ENCODE measurements around the gene KCTD3. TPM values are rescaled to one million over a fixed set of nuclear protein-coding genes. Genes with fewer than 3 reads are reported as not detected.

KCTD3 gene
- total RNA-seq, 6 experiments from 2014 or later, result 33.0 to 43.5 (median 39.3) TPM

DNA sequence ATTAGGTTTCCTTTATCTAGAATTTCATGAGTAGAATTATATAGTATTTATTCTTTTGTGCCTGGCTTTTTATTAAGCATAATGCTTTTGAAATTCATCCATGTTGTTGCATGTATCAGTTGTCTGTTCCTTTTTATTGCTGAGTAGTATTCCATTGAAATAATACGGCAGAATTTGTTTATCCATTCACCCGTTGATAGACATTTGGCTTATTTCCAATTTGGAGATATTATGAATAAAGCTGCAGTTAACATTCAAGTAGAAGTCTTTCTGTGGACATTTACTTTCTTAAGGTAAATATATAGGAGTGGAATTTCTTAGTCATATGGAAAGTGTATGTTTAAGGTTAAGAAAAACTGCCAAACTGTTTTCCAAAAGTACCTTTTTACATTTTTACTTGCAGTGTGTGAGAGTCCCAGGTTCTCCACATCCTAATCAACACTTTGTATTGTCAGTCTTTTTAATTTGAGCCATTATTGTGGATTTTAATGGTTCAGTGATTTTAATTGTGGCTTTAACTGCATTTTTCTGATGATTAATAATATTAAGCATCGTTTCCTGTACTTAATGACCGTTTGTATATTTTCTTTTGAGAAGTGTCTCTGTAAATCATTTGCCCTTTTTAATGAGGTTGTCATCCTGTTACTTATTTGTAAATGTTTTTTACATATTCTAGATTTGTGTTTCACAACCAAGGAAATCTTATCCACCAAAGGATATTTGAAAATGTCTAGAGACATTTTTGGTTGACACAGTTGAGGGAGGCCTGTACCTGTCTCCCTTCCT, 22.7 kb downstream of the KCTD3 start:
- 74% methylated on average over 4 of the region's 4 CpGs for whole genome bisulfite sequencing (ENCODE audit: insufficient coverage, low coverage, low lambda C conversion rate, missing lambda C conversion rate)
- TF ChIP-seq POLR2A (IDR thresholded peaks at IDR 0.05), result no peak
- TF ChIP-seq, protein P1, sequence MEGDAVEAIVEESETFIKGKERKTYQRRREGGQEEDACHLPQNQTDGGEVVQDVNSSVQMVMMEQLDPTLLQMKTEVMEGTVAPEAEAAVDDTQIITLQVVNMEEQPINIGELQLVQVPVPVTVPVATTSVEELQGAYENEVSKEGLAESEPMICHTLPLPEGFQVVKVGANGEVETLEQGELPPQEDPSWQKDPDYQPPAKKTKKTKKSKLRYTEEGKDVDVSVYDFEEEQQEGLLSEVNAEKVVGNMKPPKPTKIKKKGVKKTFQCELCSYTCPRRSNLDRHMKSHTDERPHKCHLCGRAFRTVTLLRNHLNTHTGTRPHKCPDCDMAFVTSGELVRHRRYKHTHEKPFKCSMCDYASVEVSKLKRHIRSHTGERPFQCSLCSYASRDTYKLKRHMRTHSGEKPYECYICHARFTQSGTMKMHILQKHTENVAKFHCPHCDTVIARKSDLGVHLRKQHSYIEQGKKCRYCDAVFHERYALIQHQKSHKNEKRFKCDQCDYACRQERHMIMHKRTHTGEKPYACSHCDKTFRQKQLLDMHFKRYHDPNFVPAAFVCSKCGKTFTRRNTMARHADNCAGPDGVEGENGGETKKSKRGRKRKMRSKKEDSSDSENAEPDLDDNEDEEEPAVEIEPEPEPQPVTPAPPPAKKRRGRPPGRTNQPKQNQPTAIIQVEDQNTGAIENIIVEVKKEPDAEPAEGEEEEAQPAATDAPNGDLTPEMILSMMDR (IDR thresholded peaks at IDR 0.05), result no peak
- no peak for ATAC-seq
- Histone ChIP-seq H3K27me3 (no peaks in the 10 kb centered on the region), H3K36me3 (peaks cover 0 to 3% (median 0%) of the 10 kb centered on the region in 4 donors), H3K27ac (no peak overlapping the region), H3K9me3 (no peaks in the 10 kb centered on the region), H3K4me1 (peaks cover 0 to 7% (median 0%) of the 10 kb centered on the region in 4 donors), H3K4me3 (no peak overlapping the region)
- no peak for DNase-seq
- intact Hi-C loops (cut with DNase I), result no loop called here

- Histone ChIP-seq H3K9me3 (no peaks in the 10 kb centered on the region), H3K4me3 (no peak overlapping the region), H3K36me3 (peaks cover 0 to 3% (median under 1%) of the 10 kb centered on the region in 4 donors), H3K4me1 (peaks cover 0 to 9% (median 0%) of the 10 kb centered on the region in 4 donors), H3K27me3 (no peaks in the 10 kb centered on the region), H3K27ac (no peak overlapping the region)
- intact Hi-C loops (cut with DNase I), result no loop called here
- ATAC-seq (no peak), DNase-seq (no peak)
- no peak for TF ChIP-seq POLR2A (IDR thresholded peaks at IDR 0.05)
- TF ChIP-seq, protein P1 (IDR thresholded peaks at IDR 0.05), result no peak
- WGBS (ENCODE audit: insufficient coverage, low coverage, low lambda C conversion rate, missing lambda C conversion rate), result 98% methylated on average over 4 of the region's 4 CpGs
Measured at GRCh38 chr1:215590779-215591491, 23.8 kb downstream of the KCTD3 start.

DNA sequence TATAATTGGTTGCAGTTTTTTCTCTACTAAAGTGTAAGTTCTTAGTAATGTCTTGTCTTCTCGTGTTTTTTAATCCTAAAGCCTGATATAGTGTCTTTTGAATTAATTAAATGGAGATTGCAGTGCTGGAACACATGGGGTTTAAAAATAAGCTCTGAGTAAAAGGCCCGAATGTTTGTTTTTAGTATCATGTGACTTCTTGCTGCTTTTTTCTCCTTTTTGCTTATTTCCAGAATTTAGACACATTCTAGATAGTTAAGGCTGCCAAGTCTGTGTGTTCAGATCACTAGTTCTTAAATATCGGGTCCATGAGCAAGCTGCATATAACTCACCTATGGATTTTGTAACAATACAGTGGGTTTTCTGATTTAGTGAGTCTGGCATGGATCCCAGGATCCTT, 27.5 kb downstream of the KCTD3 start:
- Histone ChIP-seq H3K27me3 (no peaks in the 10 kb centered on the region), H3K4me3 (no peak overlapping the region), H3K4me1 (peaks cover 0 to 9% (median 0%) of the 10 kb centered on the region in 4 donors), H3K27ac (no peak overlapping the region), H3K36me3 (peaks cover 0 to 8% (median 0%) of the 10 kb centered on the region in 4 donors), H3K9me3 (no peaks in the 10 kb centered on the region)
- 66% methylated on average over 3 of the region's 3 CpGs for WGBS (ENCODE audit: insufficient coverage, low coverage, low lambda C conversion rate, missing lambda C conversion rate)
- TF ChIP-seq, protein P1 (IDR thresholded peaks at IDR 0.05), result no peak
- no peak for TF ChIP-seq POLR2A (IDR thresholded peaks at IDR 0.05)
- DNase-seq, result no peak
- peak in 2 of 4 donors; percentile 27 to 44 for ATAC-seq
- intact Hi-C loops (cut with DNase I), result no loop called here

GRCh38 chr1:215595231-215595630, 28.1 kb downstream of the KCTD3 start:
- peaks cover 0 to 9% (median 0%) of the 10 kb centered on the region in 4 donors for H3K4me1 ChIP-seq
- ATAC-seq, result peak in 1 of 4 donors; percentile 30
- DNase-seq, result no peak
- no peak overlapping the region for H3K4me3 ChIP-seq
- 78% methylated on average over 2 of the region's 2 CpGs for WGBS (ENCODE audit: insufficient coverage, low coverage, low lambda C conversion rate, missing lambda C conversion rate)
- H3K27ac ChIP-seq, result no peak overlapping the region
- intact Hi-C loops (cut with DNase I), result no loop called here
- no peak for TF ChIP-seq POLR2A (IDR thresholded peaks at IDR 0.05)
- TF ChIP-seq, protein P1 (IDR thresholded peaks at IDR 0.05), result no peak
- H3K27me3 ChIP-seq, result no peaks in the 10 kb centered on the region
- peaks cover 0 to 8% (median 0%) of the 10 kb centered on the region in 4 donors for H3K36me3 ChIP-seq
- no peaks in the 10 kb centered on the region for H3K9me3 ChIP-seq

Measured in right lobe of liver (tissue), 6 donors.